ENCODE measurements around the gene MOGAT1.
"Not testable (repeated sequence)": the region's sequence is repeated elsewhere in the genome, so short reads cannot be mapped to it uniquely, and the experiment has no call there.

Gene MOGAT1

DNA sequence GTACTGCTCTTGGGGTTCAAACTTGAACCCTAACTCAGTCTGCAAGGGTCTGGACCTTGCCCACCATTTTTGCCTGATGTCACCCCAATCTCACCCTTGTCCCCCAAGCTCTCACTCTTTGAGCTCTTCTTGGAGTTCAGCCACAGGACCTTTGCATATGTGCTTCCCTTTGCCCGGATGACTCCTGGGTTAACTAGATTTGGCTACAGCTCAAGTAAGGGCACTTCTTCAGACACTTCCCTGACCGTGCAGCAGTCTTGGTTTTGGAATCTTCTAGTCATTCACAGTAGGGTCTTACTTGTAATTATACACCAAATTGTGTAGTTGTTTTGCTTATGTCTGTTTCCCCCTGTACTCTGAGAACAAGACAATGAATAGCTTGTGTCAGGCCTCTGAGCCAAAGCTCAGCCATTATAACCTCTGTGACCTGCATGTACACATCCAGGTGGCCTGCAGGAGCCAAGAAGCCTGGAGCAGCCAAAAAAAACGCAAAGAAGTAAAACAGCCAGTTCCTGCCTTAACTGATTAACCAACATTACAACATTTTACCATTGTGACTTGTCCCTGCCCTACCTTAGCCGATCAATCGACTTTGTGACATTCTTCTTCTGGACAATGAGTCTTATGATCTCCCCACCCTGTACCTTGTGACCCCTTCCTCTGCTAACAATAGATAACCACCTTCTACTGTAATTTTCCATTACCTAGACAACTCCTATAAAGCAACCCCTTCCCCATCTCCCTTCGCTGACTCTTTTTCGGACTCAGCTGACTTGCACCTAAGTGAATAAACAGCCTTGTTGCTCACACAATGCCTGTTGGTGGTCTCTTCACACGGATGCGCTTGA lies 1.0 kb upstream of the MOGAT1 start:
- DNase-seq (ENCODE audit: low spot score): no peak

DNA sequence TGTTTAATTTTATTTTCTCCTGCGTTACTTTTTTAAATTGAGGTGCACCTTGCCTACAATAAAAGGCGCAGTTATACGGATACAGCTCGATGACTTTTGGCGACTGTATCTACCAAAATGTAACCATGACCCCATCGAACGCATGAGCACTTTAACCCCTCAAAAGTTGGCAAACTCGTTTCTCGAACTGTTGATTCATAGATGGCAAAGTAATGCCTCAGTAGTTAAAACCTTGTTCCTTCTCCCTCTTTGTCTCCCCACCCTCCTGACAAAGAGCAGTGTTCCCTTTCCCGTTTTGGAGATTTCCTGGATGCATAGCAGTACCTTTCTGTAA lies 577 bp downstream of the MOGAT1 start:
- DNase-seq (ENCODE audit: low spot score): no peak

DNA sequence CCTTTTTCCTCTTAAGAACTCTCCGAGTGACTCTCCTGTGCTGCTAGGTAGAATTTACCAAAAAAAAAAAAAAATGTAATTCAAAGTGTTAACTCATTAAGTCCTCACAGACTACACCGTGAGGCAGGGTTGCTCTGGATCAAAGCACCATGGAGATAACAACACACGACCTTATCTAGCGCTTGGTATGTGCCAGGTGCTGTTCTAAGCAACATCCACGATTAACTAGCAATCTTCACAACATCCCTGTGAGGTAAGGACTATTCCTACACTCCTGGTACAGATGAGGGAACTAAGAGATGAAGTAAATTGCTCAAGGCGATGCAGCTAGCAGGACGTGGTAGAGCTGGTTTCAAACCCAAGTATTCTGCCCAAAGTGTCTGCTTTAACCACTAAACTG lies 1.8 kb downstream of the MOGAT1 start:
- DNase-seq (ENCODE audit: low spot score): no peak

DNA sequence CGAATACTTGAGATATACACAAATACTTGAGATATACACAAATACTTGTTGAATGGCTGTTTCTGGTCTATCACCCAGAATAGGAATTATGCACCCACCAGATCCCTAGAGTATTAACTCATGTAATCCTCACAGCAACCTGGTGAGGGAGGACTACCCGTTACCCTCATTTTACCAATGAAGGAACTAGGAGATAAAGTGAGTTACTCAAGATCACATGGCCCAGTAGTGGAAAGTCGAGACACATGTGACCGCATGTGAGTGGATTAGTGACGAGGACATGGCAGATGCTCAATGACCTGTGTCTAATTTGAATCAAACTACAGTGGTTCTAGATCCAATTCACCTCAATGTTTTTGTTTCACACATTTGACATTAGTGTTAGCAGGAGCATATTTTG lies 2.4 kb downstream of the MOGAT1 start:
- no peak for DNase-seq (ENCODE audit: low spot score)

DNA sequence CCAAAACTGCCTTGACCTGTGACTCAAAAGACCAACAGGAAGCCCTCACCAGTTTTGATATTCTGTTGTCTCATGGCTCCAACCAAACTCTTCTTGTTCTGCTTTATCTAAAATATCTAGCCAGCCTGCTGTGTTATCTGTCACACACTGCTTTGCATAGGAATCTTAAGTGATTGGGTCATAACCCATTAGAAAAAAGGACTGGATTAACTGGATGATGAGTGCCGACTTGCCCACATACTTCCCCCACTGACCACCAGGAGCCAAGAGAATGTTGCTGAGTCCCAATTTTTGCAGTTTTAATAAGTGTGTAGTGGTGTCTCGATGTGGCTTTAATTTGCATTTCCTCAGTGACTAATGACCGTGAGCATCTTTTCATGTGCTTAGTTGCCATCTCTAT lies 6.5 kb downstream of the MOGAT1 start:
- DNase-seq (ENCODE audit: low spot score): no peak

DNA sequence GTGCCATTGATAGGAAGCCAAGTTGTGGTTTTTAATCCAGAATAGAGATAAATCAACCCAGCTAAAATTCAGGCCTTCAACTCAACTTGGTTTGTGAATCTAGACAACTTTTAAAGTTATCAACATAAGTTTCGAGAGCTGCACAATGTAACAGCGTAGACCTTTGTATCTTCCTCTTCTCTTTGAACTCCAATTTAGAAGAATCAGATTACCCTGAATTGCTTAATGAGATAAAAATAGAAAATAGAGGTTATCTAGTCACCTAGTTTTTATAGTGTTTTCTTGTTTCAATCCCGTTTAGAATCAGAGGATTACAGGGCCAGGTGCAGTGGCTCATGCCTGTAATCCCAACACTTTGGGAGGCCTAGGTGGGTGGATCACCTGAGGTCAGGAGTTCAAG lies 12.3 kb downstream of the MOGAT1 start:
- DNase-seq (ENCODE audit: low spot score): no peak

DNA sequence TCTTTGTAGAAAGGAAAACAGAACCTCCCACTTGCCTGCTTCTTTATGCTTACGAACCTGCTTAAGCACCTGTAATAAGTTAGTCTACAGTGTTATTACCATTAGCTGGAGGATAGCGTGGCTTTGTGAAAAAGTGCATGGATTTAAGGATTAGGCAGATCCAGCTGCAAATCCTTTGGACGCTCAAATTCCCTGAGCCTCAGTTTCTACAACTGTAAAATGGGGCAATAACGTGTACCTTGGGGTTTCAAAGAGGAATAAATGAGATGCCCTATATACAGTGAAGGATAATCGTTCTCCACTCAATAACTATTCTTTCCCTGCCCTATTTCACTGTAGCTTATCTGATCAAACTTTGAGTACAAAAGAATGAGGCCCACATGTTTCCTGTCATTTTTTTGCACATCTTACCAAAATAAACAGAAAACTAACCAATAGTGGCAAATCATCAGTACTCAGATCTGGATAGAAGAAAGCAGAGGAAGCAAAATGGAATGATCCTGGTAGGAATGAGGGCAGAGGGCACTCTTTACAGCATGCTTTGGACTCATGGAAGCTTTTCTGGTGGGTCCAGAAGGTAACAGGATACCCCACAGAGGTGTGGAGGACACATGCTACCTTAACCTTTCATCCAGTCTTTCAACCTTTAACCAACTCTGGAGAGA lies 14.8 kb downstream of the MOGAT1 start:
- DNase-seq (ENCODE audit: low spot score): no peak

DNA sequence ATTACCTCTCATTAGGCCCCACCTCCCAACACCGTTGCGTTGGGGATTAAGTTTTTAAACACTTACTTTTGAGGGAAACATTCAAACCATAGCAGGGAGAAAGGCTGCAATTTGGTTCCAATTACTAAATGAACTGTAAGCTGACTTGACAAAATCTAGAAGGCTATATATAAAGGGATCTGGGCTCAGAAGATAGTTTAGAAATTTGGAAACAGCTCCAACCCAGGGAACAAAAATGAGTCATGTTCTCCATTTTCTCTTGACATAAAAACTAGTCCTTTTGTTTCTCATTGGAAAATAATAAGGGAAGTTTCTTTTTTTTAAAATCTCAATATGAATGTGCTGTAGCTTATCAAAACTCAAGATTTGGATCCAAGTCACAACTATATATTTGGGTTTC lies 17.5 kb downstream of the MOGAT1 start:
- DNase-seq (ENCODE audit: low spot score): no peak

DNA sequence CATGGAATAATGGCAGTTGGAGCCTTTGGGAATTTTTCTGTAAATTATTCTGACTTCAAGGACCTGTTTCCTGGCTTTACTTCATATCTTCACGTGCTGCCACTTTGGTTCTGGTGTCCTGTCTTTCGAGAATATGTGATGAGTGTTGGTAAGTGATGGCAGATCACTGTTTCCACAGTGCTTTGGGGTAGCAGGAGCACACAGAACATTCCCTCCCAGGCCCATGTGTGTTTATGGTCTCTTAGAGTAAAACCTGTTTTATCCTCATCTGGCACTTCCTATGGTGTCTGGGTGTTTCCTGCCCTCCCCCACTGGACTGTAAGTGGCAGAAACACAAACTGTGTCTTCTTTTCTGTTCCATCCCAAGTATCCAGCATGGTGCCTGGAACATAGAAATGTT lies 17.9 kb downstream of the MOGAT1 start:
- no peak for DNase-seq (ENCODE audit: low spot score)

DNA sequence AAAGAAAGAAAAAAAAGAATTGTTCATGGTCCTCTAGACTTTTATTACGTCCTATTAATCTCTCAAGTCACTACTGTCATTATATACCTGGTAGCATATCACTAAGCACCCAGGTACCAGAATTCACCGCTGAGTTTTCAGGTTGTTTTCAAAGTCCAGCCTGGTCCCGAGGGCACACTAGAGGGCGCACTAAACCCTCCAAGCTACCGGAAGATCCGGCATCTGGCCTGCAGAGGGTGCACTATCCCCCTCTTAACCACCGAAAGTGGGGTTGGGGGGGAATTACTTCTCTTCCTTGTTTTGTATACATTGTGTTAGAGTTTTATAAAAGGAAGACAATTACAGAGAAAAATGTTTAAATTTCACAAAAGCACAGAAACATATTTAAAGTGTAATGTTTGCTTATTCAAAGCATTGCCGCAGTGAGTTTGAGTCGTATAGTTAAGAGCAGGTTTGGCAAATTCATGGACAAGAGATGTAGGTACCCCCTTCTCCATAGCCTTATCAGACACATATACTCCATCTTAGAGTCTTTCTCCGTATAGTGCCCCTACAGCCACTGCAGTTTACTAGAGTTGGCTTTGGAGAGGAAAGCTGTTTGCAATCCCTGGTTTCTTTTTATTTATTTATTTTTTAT lies 19.2 kb downstream of the MOGAT1 start:
- peak; percentile 51 for DNase-seq (ENCODE audit: low spot score)

DNA sequence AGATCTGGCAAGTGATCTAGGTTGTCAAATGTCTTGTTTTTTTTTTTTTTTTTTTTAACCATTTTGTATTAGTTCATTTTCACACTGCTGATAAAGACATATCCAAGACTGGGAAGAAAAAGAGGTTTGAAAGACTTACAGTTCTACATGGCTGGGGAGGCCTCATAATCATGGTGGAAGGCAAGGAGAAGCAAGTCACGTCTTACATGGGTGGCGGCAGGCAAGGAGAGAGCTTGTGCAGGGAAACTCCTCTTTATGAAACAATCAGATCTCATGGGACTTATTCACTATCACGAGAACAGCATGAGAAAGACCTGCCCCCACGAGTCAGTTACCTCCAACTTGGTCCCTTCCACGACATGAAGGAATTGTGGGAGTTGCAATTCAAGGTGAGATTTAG lies 22.0 kb downstream of the MOGAT1 start:
- DNase-seq (ENCODE audit: low spot score): not testable (repeated sequence)

DNA sequence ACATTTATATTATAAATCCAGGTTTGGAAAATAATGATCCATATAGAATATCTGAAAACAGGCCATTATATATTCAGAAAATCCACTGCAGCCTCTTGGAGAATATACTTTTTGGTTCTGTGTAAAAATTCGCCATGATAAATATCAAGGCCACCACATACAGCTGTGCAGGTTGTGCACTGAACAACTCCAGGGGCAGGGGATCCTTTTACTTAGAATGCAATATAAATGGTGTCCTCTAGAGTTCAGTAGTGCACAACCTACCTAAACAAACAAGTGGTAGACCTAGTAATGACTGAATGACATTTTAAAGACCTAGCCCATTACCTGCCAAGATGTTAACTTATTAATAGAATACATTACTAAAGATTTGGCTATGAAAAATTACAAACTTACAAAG lies 22.4 kb downstream of the MOGAT1 start:
- DNase-seq (ENCODE audit: low spot score): no peak

DNA sequence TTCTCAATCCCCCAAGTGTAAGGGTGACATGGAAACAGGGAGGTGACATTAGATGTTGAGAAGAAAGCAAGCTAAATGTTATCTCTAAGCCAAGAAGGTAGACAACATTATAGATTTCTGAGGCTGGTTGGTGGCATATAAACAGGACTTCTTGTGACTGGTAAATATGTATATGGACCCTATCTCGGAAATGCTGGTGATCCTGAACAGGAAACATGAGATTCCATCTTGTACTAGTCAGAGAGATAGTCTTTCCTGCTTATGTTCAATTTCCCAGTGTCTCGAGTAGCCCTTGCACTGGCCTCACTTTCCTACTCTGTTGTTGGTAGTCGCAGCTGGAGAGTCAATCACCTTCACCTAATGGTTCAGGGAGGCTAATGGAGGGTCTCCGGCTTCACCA lies 26.8 kb downstream of the MOGAT1 start:
- DNase-seq (ENCODE audit: low spot score): no peak

DNA sequence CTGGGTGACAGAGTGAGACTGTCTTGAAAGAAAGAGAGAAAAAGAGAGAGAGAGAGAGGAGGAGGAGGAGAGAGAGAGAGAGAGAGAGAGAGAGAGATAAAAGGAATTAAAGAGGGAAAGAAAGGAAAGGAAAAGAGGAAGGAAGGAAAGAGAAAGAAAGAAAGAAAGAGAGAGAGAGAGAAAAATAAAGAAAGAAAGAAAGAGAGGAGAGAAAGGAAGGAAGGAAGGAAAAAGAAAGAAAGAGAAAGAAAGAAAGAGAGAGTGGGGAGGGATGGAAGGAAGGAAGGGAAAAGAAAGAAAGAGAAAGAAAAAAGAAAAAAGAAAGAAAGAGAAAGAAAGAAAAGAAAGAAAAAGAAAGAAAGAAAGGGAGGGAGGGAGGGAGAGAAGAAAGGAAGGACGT lies 29.8 kb downstream of the MOGAT1 start:
- DNase-seq (ENCODE audit: low spot score): no peak

DNA sequence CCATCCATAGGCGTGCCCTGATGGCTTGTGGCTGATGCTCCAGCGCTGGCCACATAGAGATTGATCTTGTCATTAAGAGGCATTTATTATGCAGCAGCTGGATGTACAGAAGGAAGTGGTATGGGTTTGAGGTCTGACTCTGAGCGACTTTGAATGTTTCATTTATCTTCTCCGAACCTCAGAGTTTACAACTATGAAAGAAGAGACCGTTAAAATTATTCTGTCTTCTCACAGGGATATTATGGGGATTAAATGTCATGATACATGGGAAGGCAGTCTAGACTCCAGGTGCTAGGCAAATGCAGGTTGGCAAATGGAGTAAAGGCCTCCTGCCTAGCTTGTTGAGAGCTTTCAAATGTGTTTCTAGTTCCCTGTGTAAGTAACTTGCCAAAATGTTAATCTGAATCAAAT lies 30.3 kb downstream of the MOGAT1 start:
- no peak for DNase-seq (ENCODE audit: low spot score)

DNA sequence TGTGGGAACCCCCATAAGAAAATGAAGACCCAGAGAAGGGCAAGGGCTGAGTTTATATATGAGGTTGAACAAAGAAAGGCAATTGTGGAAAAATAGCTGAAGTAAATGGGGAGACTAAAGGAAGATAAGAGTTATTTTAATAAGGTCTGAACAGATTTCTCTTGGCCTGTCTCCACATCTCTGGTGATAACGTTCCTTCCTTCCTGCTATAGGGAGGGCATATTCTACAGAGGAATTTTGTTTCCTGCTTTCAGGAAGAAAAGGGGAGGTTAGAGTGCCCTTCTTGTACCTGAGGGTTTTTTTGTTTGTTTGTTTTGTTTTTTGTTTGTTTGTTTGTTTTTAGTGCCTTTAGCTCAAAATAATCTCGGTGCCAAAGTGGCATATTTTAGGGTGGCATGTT lies 31.6 kb downstream of the MOGAT1 start:
- DNase-seq (ENCODE audit: low spot score): no peak

DNA sequence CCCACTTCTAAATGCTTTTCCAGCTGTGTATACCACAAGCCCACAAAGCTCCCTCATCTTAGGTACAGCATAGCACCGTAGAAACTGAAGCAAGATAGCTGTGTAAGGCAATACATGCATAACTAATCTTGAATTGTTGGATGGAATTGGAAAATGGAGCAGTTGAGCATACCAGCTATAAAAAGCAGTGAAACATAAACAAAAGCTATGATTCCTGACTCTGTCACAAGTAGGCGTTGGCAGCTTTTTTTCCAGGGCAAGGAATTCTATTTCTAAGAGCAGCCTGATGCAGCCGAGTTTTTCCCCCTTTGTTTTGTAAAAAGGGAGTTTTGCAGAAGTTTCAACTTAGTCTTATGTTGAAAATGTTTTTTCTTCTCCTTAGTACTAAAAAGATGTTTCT lies 32.4 kb downstream of the MOGAT1 start:
- DNase-seq (ENCODE audit: low spot score): no peak

DNA sequence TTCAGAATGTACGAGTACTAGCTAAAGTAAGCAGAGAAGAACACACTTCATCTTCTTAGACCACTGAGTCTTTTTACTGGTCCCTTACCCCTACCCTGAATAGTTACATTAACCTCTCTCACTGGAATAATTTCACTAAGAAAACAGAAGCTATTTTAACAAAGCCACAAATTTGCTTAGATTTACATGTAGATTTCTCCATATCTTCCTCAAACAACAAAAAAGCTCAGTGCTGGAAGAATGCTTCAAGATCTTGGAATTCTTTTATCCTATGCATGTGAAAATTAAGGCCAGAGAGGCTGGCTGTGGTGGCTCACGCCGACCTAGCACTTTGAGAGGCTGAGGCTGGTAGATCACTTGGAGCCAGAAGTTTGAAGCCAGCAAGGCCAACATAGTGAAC lies 35.2 kb downstream of the MOGAT1 start:
- no peak for DNase-seq (ENCODE audit: low spot score)

DNA sequence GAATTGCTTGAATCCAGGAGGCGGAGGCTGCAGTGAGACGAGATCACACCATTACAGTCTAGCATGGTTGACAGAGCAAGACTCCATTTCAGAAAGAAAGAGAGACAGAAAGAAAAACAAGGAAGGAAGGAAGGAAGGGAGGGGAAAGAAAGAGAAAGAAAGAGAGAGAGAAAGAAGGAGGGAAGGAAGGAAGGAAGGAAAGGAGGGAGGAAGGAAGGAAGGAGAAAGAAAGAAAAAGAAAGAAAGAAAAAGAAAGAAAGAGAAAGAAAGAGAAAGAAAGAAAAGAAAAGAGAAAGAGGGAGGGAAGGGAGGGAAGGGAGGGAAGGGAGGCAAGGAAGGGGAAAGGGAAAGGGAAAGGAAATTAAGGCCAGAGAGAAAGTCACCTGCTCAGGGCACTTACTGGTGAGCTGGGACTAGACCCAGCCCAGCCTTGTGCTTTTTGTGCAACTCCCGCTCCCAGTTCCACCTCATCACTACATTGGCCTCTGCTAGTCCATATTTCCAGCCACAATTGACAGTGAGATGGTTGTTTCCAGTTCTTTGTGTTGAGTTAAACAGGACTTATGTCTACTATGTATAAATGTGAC lies 35.7 kb downstream of the MOGAT1 start:
- no peak for DNase-seq (ENCODE audit: low spot score)

DNA sequence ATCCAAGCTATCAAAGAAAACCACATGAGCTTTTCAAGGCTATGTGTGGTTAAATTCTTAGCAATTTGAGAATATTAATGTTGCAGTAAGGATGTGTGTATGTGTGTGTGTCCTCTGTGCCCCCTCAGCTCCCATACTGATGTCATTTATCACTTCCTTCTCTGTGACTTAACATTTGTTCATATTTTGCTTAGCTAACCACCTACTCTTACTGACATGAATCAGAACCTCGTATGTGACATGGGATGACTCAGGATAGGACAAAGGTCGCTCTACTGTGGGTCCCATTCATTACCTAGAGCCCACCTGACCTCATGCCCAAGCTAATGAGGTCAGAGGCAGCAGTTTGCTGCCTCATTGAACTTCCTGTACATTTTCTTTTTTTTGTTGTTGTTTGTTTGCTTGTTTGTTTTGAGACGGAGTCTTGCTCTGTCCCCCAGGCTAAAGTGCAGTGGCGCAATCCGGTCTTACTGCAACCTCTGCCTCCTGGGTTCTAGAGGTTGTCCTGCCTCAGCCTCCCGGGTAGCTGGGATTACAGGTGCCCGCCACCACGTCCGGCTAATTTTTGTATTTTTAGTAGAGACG lies 36.3 kb downstream of the MOGAT1 start:
- no peak for DNase-seq (ENCODE audit: low spot score)

DNA sequence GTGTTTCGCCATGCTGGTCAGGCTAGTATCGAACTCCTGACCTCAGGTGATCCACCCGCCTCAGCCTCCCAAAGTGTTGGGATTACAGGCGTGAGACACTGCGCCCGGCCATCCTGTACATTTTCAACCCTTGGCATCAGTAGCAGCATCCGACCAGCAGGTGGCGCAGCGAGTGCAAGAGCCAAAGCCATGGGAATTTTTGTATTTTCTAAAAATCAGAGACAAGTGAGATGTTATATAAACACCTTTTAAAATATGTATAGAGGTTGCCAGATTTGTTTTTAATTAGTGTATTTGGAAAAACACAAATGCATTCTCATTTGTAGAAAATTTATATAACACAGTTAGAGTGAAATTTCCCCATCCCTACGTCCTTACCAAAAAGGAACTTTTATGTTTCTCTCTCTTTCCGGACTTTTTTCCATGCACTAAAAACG lies 36.8 kb downstream of the MOGAT1 start:
- peak; percentile 62 for DNase-seq (ENCODE audit: low spot score)

DNA sequence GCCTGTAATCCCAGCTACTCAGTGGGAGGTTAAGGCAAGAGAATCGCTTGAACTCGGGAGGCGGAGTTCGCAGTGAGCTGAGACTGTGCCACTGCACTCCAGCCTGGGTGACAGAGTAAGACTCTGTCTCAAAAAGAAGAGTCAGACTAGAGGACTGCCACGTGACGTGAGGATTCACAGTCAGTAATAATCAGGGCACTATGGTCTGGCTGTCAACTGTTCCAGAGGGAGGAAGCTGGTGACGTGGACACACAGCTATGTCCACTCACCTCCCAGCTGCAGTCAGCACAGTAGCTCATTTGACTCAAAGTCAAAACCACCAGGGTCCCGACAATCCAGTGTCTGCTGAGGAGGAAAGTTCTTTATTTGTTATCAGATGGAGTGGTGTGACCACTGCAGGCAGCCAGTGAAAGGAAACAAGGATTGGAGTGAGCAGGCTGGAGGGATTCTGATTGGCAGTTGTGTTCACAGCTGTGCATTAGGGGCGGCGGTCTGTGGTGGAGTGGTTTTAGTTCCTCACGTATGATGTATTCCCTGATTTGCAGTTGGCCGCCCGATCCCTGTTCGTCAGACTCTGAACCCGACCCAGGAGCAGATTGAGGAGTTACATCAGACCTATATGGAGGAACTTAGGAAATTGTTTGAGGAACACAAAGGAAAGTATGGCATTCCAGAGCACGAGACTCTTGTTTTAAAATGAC lies 37.9 kb downstream of the MOGAT1 start:
- DNase-seq (ENCODE audit: low spot score): peak; percentile 8
